ENCODE measurements around the gene LRRN2.

Gene LRRN2

DNA sequence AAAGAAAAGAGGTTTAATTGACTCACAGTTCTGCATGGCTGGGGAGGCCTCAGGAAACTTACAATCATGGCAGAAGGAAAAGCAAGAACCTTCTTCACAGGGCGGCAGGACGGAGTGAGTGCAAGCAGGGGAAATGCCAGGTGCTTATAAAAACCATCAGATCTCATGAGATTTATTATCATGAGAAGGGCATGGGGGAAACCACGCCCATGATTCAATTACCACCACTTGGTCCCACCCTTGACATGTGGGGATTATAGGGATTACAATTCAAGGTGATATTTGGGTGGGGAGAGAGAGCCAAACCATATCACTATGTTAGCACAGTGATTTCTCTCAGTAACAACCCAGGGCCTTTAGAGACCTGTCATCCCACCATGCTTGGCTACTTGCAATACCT, 39.9 kb downstream of the LRRN2 start:
- TF ChIP-seq, protein P1, sequence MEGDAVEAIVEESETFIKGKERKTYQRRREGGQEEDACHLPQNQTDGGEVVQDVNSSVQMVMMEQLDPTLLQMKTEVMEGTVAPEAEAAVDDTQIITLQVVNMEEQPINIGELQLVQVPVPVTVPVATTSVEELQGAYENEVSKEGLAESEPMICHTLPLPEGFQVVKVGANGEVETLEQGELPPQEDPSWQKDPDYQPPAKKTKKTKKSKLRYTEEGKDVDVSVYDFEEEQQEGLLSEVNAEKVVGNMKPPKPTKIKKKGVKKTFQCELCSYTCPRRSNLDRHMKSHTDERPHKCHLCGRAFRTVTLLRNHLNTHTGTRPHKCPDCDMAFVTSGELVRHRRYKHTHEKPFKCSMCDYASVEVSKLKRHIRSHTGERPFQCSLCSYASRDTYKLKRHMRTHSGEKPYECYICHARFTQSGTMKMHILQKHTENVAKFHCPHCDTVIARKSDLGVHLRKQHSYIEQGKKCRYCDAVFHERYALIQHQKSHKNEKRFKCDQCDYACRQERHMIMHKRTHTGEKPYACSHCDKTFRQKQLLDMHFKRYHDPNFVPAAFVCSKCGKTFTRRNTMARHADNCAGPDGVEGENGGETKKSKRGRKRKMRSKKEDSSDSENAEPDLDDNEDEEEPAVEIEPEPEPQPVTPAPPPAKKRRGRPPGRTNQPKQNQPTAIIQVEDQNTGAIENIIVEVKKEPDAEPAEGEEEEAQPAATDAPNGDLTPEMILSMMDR (conservative IDR thresholded peaks at IDR 0.05), result no peak
- no peak overlapping the region for H3K27ac ChIP-seq

DNA sequence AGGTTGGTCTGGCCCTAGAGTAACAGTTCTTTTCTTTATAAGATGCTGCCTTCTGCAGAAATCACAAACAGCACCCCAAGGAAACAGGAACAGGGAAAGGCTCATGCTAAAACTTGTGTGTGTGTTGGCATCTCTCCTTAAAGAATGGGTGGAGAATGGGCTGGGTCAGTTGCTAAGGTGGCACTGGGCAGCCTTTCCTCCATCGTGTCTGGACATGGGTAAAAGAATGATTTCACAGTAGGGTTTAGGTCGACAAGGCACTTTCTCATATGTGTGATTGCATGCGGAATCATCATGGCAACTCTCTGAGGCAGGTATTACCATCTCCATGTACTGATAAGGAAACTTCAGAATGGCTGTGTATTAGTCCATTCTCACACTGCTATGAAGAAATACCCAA, 40.3 kb downstream of the LRRN2 start:
- no peak overlapping the region for H3K27ac ChIP-seq
- TF ChIP-seq, protein P1 (conservative IDR thresholded peaks at IDR 0.05), result no peak

DNA sequence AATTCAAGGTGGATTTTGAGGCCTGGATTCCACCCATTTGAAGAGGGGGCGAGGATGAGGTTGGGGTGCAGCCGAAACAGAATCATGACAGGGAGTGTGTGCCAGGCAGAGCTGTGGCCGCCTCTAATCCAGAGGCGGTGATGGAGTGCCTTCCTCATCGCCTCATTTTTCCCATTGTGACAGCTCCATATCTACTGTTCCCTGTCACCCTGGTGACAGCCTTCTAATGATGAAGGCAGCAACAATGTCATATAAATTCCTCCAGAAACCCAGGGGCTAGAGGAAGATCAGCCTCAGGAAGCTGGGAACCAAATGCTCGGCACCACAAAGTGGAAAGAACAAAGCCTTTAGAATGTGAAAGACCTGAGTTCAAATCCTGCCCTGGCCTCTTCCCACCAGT, 42.0 kb downstream of the LRRN2 start:
- TF ChIP-seq, protein P1 (conservative IDR thresholded peaks at IDR 0.05), result no peak

DNA sequence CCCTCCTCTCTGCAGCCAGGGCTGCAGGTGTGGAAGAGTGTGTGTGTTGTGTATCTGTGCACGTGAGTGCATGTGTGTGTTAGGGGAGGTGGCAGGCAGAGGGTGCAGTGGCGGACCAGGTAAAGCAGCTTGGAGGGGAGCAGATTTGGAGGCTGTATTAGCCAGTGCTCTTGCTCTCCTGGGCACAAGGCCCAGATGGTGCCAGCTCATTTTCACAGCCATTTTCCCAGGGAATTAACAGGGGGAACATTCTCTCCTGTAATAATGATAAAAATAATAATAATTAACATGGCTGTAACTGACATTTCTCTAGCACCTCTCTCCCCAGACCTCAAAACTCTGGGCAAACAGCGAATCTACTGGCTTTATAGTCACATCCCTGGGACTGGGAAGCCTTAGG, 43.6 kb downstream of the LRRN2 start:
- H3K27ac ChIP-seq, result no peak overlapping the region; the same call in 1 of the 2 replicates
- TF ChIP-seq, protein P1 (conservative IDR thresholded peaks at IDR 0.05), result no peak

More for the DNA sequence above, 42.0 kb downstream of the LRRN2 start:
- no peak overlapping the region for H3K27ac ChIP-seq

DNA sequence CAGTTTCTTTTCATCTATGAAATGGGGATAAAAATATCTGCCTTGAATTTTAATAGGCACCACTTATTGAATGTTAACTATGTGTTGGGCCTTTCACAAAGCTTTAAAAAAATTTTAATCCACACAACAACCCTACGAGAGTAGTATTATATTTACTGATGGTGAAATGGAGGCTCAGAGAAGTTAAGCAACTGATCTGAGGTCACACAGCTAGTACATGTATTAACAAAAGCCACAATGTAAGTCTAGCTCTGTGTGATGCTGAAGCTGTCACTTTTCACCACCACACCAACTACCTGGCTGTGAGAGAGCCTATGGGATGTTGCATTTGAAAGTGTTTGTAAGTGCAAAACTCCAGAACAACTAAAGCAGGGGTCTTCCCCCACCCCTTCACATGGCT, 44.1 kb downstream of the LRRN2 start:
- H3K27ac ChIP-seq, result no peak overlapping the region
- TF ChIP-seq, protein P1 (conservative IDR thresholded peaks at IDR 0.05), result no peak

DNA sequence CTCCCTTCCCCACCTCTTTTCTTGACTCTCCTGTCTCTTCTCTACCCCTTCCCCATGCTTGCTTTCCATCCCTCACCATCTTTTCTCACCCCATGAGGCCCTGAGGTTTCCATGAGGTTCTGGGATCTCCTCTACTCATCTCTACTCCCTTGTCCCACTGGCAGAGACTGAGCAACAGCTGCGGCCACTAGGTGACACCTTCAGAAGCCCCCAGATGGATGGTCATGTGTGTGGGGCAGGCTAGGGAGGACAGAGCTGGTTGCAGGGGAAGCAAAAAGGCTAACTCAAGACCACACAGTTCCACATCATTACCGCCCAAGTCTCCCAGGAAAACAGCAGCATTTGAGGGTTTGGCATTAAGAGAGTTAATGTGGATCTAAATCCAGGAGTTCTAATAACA, 45.0 kb downstream of the LRRN2 start:
- H3K27ac ChIP-seq, result no peak overlapping the region
- TF ChIP-seq, protein P1 (conservative IDR thresholded peaks at IDR 0.05), result no peak

DNA sequence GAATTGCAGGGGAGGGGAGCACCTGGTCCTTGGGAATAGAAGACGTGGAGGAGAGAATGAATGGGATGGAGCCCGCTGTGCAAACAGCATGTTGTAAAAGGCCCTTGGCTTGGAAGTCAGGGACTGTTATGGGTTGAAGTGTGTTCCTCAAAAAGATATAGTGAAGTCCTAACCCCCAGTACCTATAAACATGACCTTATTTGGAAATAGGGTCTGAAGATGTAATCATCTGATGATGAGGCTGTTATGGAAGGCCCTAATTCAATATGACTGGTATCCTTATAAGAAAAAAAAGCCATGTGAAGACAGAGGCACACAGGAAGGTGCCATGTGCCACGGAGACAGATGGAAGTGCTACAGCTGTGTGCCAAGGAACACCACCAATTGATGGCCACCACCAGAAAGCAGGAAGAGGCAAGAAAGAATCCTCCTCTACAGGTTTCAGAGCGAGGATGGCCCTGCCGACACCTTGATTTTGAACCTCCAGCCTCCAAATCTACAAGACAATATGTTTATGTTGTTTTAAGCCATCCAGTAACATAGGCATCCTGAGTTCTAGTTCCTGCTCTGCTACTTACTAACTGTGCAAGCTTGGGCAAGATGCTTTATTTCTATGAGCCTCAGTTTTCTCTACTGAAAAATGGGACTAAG, 51.2 kb downstream of the LRRN2 start:
- H3K27ac ChIP-seq, result no peak overlapping the region
- TF ChIP-seq, protein P1 (conservative IDR thresholded peaks at IDR 0.05), result no peak

All from VCaP (cell line).